GM12872 (cell line): ENCODE measurements around the gene ATXN7L1.

Experiments
- TF ChIP-seq, protein P1 (sequence below): IDR thresholded peaks from 3 replicates; pipeline ENCODE4 v1.5.1; 2011; ENCODE audit warnings: low read depth, mild to moderate bottlenecking, low read length, moderate library complexity; ENCODE audit not compliant: insufficient read depth

The ATXN7L1 gene

DNA sequence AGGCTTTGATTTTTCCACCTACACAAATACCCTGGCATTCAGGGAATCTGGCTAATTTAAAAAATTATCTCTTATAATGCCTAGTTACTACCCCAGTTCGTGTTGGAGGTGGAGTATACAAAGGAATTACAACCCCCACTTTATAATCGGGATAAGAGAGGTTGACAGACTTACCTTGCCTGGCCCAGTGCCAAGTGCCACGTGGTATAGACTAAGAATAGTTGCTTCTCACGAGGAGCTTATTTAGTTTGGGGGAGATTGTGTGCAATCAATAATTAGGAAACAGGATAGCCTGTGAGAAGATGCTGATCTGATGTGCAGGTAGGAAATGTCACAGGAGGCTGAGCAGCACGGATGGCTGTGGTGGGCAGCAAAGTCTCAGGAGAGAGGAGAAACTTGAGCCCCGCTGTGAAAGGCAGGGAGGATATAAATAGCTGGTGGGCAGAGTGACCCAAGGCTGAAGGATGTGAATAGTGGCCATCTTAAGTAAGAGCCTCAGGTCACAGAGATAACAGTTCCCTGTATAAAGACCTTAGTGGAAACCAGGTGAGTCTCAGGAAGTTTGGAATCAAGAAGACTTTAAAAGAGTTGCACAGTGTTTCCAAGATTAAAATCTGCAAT lies 11.3 kb upstream of the ATXN7L1 start:
- TF ChIP-seq, protein P1, sequence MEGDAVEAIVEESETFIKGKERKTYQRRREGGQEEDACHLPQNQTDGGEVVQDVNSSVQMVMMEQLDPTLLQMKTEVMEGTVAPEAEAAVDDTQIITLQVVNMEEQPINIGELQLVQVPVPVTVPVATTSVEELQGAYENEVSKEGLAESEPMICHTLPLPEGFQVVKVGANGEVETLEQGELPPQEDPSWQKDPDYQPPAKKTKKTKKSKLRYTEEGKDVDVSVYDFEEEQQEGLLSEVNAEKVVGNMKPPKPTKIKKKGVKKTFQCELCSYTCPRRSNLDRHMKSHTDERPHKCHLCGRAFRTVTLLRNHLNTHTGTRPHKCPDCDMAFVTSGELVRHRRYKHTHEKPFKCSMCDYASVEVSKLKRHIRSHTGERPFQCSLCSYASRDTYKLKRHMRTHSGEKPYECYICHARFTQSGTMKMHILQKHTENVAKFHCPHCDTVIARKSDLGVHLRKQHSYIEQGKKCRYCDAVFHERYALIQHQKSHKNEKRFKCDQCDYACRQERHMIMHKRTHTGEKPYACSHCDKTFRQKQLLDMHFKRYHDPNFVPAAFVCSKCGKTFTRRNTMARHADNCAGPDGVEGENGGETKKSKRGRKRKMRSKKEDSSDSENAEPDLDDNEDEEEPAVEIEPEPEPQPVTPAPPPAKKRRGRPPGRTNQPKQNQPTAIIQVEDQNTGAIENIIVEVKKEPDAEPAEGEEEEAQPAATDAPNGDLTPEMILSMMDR: no peak

DNA sequence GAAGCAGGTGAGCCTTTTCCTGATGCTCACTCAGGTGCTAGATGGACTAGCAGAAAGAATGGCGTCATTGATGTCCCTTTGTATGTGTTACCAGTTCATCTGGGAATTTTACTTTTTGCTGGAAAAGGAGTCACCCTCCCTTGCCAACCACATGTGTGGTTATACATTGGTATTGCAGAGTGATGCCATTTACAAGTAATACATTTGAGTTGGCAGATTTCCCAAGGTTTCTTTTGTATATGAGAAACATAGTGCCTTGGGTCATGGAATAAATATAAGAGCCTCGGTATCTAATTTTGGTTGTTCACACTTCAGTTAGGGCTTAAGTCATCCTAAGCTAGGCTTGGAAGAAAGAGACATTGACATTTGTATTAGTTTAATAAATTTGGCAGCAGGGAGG lies 10.4 kb upstream of the ATXN7L1 start:
- TF ChIP-seq, protein P1: no peak

DNA sequence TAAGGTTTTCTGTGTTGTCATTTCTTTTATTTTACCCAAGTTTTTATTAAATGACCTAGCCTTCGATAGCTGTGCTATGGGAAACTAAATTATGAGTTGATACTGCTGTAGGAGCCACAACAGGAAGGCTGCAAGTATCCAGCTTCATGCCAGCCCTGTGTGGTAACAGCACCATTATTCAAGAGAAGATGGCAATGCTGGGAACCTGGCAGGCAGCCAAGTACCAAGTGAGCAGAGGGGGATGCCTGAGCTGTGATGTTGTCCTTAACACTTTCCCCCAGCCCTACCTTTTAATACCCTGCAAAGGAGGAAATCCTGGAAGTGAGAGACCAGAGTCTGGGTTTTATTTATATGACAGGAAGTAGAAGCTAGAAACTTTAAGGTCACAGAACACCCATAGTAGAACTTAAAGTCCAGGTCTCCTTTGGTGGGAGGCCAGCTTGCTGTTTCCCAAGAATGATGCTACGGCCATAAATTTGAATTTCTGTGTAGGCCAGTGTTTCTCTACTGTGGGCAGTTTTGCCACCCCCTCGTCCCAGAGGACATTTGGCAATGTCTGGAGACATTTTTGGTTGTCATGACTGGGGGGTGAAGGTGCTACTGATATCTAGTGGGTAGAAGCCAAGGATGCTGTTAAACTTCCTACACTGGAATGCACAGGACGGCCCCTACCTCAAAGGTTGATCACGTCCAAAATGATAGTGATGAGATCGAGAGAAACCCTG lies 9.2 kb upstream of the ATXN7L1 start:
- TF ChIP-seq, protein P1: no peak

DNA sequence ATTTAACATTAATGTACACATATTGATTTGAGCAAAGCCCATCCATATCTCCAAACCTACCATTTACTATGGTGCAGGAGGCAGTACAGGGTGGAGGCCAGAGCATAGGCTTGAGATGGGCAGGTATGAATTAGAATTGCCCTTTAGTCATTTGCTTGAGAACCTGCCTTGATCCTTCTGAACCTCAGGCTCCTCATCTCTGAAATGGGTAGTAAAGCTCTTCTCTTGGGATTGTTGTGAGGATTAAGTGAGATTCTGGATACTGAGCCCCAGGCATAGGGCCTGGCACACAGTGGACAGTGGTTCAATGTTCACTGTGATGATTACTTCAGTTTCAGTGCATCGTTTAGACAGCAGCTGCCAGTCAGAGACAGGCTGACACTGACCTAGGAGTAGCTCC lies 5.0 kb upstream of the ATXN7L1 start:
- TF ChIP-seq, protein P1: no peak

- TF ChIP-seq, protein P1: no peak
Observed at GRCh38 chr7:105880571-105881330, 4.4 kb upstream of the ATXN7L1 start.

DNA sequence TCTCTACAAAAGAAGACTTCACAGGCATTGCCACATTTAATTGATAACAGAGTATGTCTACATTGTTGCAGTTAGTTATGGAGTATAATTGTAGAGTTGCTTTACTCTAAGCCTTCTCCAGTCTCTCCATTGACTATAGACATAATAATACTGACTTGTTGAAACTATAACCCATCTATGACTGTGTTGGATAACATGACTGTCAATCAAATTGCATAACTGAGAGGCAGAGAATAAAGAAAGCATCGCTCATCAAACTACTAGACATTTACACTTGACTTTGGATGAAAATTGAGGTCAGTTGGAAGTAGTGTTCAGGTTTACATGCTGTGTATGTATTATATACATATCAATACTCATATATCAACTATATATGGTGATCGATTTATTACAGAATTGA lies 3.4 kb upstream of the ATXN7L1 start:
- TF ChIP-seq, protein P1: no peak
